HL-60 (cell line): ENCODE results near the gene FRG1.
"Not testable (repeated sequence)": the region's sequence is repeated elsewhere in the genome, so short reads cannot be mapped to it uniquely, and the experiment has no call there.

Experiments used
- DNase-seq, 2 experiments: peaks; one replicate each; pipeline ENCODE4 v3.0.0-alpha.2; 2010 to 2020; ENCODE audit warnings: low read depth in 1 of 2, low spot score in 1 of 2
- H3K27ac ChIP-seq: fragments of 250-450 bp; sonication (Bioruptor Pico); replicated peaks from 2 replicates; pipeline ENCODE4 v1.5.1; 2020; ENCODE audit warnings: mild to moderate bottlenecking, moderate library complexity
- H3K27me3 ChIP-seq: fragments of 250-450 bp; sonication (Bioruptor Pico); 2 replicates; pipeline ENCODE4 v1.5.1; 2021; ENCODE audit warnings: mild to moderate bottlenecking, moderate library complexity; ENCODE audit not compliant: insufficient read depth, poor library complexity, severe bottlenecking
- H3K4me3 ChIP-seq: replicated peaks from 2 replicates; pipeline ENCODE4 v1.5.1; 2011; ENCODE audit warnings: mild to moderate bottlenecking, control low read depth, low read length; ENCODE audit not compliant: insufficient read depth
- CTCF ChIP-seq: IDR thresholded peaks from one replicate; pipeline ENCODE4 v1.5.1; 2011; ENCODE audit warnings: low read length, control low read depth, inconsistent platforms; ENCODE audit not compliant: insufficient read depth
- GABPA ChIP-seq: IDR thresholded peaks from 2 replicates; pipeline ENCODE4 v1.6.1; 2012; ENCODE audit warnings: low read depth
- POLR2AphosphoS5 ChIP-seq: IDR thresholded peaks from 2 replicates; pipeline ENCODE4 v1.6.1; 2012; ENCODE audit warnings: low read depth
- REST ChIP-seq: IDR thresholded peaks from 2 replicates; pipeline ENCODE4 v1.6.1; 2012; ENCODE audit warnings: low read depth; ENCODE audit not compliant: insufficient replicate concordance
- SPI1 ChIP-seq: IDR thresholded peaks from 2 replicates; pipeline ENCODE4 v1.6.1; 2012; ENCODE audit warnings: low read depth, mild to moderate bottlenecking, borderline replicate concordance

FRG1 gene

GRCh38 chr4:189979196-189980047, 38.8 kb downstream of the FRG1 start:
- TF ChIP-seq GABPA (no peak), SPI1 (no peak), REST (no peak), CTCF (no peak), POLR2AphosphoS5 (no peak)
- H3K4me3 ChIP-seq: no peak overlapping the region
- no peaks in the 10 kb centered on the region for H3K27me3 ChIP-seq
- no peak for DNase-seq
- no peak overlapping the region for H3K27ac ChIP-seq

- not testable (repeated sequence) for H3K27ac ChIP-seq, H3K4me3 ChIP-seq, H3K27me3 ChIP-seq, DNase-seq
Measured at GRCh38 chr4:189980292-189980691, 39.6 kb downstream of the FRG1 start.

- no peaks in the 10 kb centered on the region for H3K27me3 ChIP-seq
- TF ChIP-seq CTCF (no peak), POLR2AphosphoS5 (no peak), GABPA (no peak), REST (no peak), SPI1 (no peak)
- H3K27ac ChIP-seq: no peak overlapping the region
- H3K4me3 ChIP-seq: no peak overlapping the region
- no peak for DNase-seq
Measured at GRCh38 chr4:189981970-189982369, 41.3 kb downstream of the FRG1 start.

GRCh38 chr4:189983916-189984526, 43.3 kb downstream of the FRG1 start:
- not testable (repeated sequence) for H3K27me3 ChIP-seq, DNase-seq, H3K27ac ChIP-seq

GRCh38 chr4:189984661-189985060, 44.0 kb downstream of the FRG1 start:
- H3K27ac ChIP-seq, DNase-seq, H3K27me3 ChIP-seq, H3K4me3 ChIP-seq: not testable (repeated sequence)

More at GRCh38 chr4:189983916-189984526, 43.3 kb downstream of the FRG1 start:
- not testable (repeated sequence) for H3K4me3 ChIP-seq

GRCh38 chr4:189985651-189986243, 45.1 kb downstream of the FRG1 start:
- H3K4me3 ChIP-seq, H3K27ac ChIP-seq, H3K27me3 ChIP-seq, DNase-seq: not testable (repeated sequence)
